Heart right ventricle (tissue), 16 donors: ENCODE measurements around the gene TMA16. TPM values are rescaled to one million over a fixed set of nuclear protein-coding genes. Genes with fewer than 3 reads are reported as not detected.

ENCODE experiments used
- ATAC-seq, 8 donors: fragments of 200-7000 bp; cut with Tn5 transposase; one replicate each; pipeline ENCODE4 v1.9.1; 2020; ENCODE audit warnings: mild to moderate bottlenecking in 8 of 8, moderate library complexity in 8 of 8, moderate number of reproducible peaks in 1 of 8
- DNase-seq, 2 donors: peaks; one replicate each; pipeline ENCODE4 v3.0.0-alpha.2; 2020
- H3K27ac ChIP-seq, 10 donors: fragments of 200-600 bp; sonication (generic) in 2 of 10; one replicate each; pipeline versions ENCODE4 v1.5.0 to v1.8.0; 2020 to 2022; ENCODE audit warnings: mild to moderate bottlenecking in 3 of 10
- H3K27me3 ChIP-seq, 7 donors: fragments of 200-600 bp; one replicate each; pipeline ENCODE4 v1.8.0; 2021 to 2022; ENCODE audit warnings: mild to moderate bottlenecking in 2 of 7
- H3K36me3 ChIP-seq, 9 donors: fragments of 200-600 bp; sonication (generic) in 1 of 9; one replicate each; pipeline versions ENCODE4 v1.5.0 to v1.8.0; 2020 to 2022; ENCODE audit warnings: mild to moderate bottlenecking in 2 of 9
- H3K4me1 ChIP-seq, 9 donors: fragments of 200-600 bp; sonication (generic) in 1 of 9; one replicate each; pipeline versions ENCODE4 v1.5.0 to v1.8.0; 2020 to 2022; ENCODE audit warnings: mild to moderate bottlenecking in 4 of 9
- H3K4me3 ChIP-seq, 10 donors: fragments of 200-600 bp; sonication (generic) in 2 of 10; one replicate each; pipeline versions ENCODE4 v1.5.0 to v1.8.0; 2020 to 2022; ENCODE audit warnings: mild to moderate bottlenecking in 7 of 10, moderate library complexity in 2 of 10
- H3K9me3 ChIP-seq, 11 donors: fragments of 200-600 bp in 10 of 11; sonication (generic) in 2 of 11; one replicate each; pipeline versions ENCODE4 v1.5.0 to v1.8.0; 2013 to 2022; ENCODE audit warnings: mild to moderate bottlenecking in 2 of 11, control low read depth in 1 of 11, moderate library complexity in 1 of 11
- WGBS, 2 donors: extraction: QIAGEN DNeasy Blood & Tissue Kit; methylation state at CpG; one replicate each; pipeline ENCODE4 v1.1.7; 2013; ENCODE audit warnings: inconsistent platforms in 1 of 2; 5-methylcytosine and 5-hydroxymethylcytosine counted together
- intact Hi-C, 10 donors: fragments of 100-400 bp; cut with DNase I; formaldehyde crosslinking; loops; one replicate each; pipeline versions ENCODE4 v1.11.1 to v1.14.2; 2022
- polyA plus RNA-seq, 2 donors: library from polyadenylated mRNA; stranded (reverse); fragments of 200-250 nt; gene quantifications; one replicate each; pipeline ENCODE4 v1.2.3, GENCODE V29; 2013
- total RNA-seq, 10 donors: library from RNA; stranded (reverse); fragmentation: NEBNext Ultra II Directional in 3 of 10; extraction: Animal tissue kit (Norgen Biotek cat#: 25700) in 3 of 10; gene quantifications; one replicate each; pipeline versions ENCODE4 v1.2.1 to v1.2.4, GENCODE V29; 2021 to 2023
- TF ChIP-seq, protein P1 (sequence below), 9 donors: fragments of 200-600 bp; sonication (generic) in 2 of 9; IDR thresholded peaks; one replicate each; pipeline versions ENCODE4 v1.5.0 to v1.8.0; 2021 to 2022; ENCODE audit warnings: antibody characterized with exemption in 9 of 9, mild to moderate bottlenecking in 5 of 9, moderate library complexity in 1 of 9
- donor health status: Arrhythmogenic right ventricular cardiomyopathy.
- donor health status: ischemic (EF 13 %, LVEDD 7.1; RV severe dilation, severe dysfunction).
- donor health status: healthy with polysubstance abuse.
- donor health status: DM: no; HTN: yes; CAD: no.
- donor health status: DM: no; HTN: no; CAD: no.
- donor health status: ischemic (EF 25% LVEDD 6.9; RV normal size, moderate dysfunction).
- donor health status: ischemic (EF 25% LVEDD 5.7; RV mildly dilated, moderate dysfunction).
- donor health status: healthy.
- donor health status: DM: yes; HTN: yes; CAD: no.
- donor health status: Ischemic cardiomyopathy.
- donor health status: ischemic (EF 35%, LVEDD 5.7; RV mildly dilated, moderate dysfunction).
- donor health status: nonischemic (EF 11% LVEDD 7.7; RV severe dilation, severe dysfunction).
- donor health status: DM: yes; HTN: yes; CAD: no.
- donor health status: PGD.
- donor health status: ischemic (EF 29% LVEDD 5.4; RV normal size, mild dysfunction).
- donor health status: nonischemic (EF 23%, LVEDD 6.1; RV moderate dilation, normal function).

TMA16 gene
- total and polyA plus RNA-seq, 12 donors = 6.5 to 15.3 (median 9.7) TPM

DNA sequence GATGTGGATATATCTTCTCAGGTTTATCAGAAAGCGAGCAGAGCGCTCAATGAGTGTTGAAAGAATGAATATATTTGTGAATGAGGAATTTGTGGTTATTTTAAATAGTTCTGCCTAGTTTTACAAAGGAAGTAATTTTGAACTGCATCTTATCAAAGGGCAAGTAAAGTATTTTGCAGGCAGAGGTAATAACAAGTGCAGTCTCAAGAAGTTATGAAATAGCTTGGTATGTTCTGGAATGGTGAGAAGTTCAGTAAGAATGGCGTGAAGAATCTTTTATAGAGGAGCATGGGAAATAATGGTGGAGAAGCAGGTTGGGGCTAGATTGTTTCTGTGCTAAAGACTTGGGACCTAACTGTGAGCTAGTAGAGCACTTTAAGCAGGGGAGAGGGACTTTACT is 10.9 kb downstream of the TMA16 start:
- intact Hi-C loops = no loop called here

DNA sequence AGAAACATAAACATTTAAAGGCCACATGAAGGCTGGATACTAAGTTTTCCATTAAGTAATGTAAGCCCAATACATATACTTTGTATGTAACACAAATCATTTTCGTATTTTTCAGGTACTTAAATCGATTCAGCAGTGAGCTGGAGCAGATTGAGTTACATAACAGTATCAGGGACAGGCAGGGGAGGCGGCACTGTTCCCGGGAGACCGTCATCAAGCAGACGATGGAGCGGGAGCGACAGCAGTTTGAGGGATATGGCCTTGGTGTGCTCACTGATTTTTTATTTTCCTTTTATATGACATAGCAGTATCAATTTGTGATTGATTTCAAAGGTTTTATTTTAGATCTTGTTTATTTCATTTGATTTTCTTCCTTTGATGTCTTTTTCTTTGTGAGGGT is 20.7 kb downstream of the TMA16 start:
- ATAC-seq (no peak), DNase-seq (no peak)
- Histone ChIP-seq H3K27me3 (no peaks in the 10 kb centered on the region), H3K4me1 (no peaks in the 10 kb centered on the region), H3K4me3 (no peak overlapping the region), H3K36me3 (peaks cover 0 to 94% (median 22%) of the 10 kb centered on the region in 9 donors), H3K27ac (no peak overlapping the region), H3K9me3 (no peaks in the 10 kb centered on the region)
- TF ChIP-seq, protein P1, sequence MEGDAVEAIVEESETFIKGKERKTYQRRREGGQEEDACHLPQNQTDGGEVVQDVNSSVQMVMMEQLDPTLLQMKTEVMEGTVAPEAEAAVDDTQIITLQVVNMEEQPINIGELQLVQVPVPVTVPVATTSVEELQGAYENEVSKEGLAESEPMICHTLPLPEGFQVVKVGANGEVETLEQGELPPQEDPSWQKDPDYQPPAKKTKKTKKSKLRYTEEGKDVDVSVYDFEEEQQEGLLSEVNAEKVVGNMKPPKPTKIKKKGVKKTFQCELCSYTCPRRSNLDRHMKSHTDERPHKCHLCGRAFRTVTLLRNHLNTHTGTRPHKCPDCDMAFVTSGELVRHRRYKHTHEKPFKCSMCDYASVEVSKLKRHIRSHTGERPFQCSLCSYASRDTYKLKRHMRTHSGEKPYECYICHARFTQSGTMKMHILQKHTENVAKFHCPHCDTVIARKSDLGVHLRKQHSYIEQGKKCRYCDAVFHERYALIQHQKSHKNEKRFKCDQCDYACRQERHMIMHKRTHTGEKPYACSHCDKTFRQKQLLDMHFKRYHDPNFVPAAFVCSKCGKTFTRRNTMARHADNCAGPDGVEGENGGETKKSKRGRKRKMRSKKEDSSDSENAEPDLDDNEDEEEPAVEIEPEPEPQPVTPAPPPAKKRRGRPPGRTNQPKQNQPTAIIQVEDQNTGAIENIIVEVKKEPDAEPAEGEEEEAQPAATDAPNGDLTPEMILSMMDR (IDR thresholded peaks at IDR 0.05) = no peak
- intact Hi-C loops = no loop called here
- 89 to 91% methylated on average over 8 of the region's 8 CpGs for WGBS, 2 donors

More for the DNA sequence above, 10.9 kb downstream of the TMA16 start:
- Histone ChIP-seq H3K4me3 (no peak overlapping the region), H3K27ac (no peak overlapping the region), H3K36me3 (peaks cover 0 to 36% (median 0%) of the 10 kb centered on the region in 9 donors), H3K4me1 (peaks cover 0 to 12% (median 0%) of the 10 kb centered on the region in 9 donors), H3K27me3 (no peaks in the 10 kb centered on the region), H3K9me3 (no peaks in the 10 kb centered on the region)
- no peak for DNase-seq
- WGBS, 2 donors = 91 to 93% methylated on average over 3 of the region's 3 CpGs
- ATAC-seq = no peak
- TF ChIP-seq, protein P1 (IDR thresholded peaks at IDR 0.05) = no peak

GRCh38 chr4:163523791-163524365 is 29.4 kb downstream of the TMA16 start:
- 68 to 76% methylated on average over 3 of the region's 3 CpGs for WGBS, 2 donors
- DNase-seq = no peak
- no peaks in the 10 kb centered on the region for H3K27me3 ChIP-seq
- TF ChIP-seq, protein P1 (IDR thresholded peaks at IDR 0.05) = no peak
- H3K4me3 ChIP-seq = no peak overlapping the region
- peaks cover 0 to 97% (median 10%) of the 10 kb centered on the region in 9 donors for H3K36me3 ChIP-seq
- intact Hi-C loops = no loop called here
- H3K4me1 ChIP-seq = no peaks in the 10 kb centered on the region
- no peak for ATAC-seq
- no peaks in the 10 kb centered on the region for H3K9me3 ChIP-seq
- H3K27ac ChIP-seq = no peak overlapping the region

GRCh38 chr4:163525982-163526381 is 31.5 kb downstream of the TMA16 start:
- intact Hi-C loops = no loop called here
- H3K36me3 ChIP-seq = peaks cover 0 to 97% (median 14%) of the 10 kb centered on the region in 9 donors
- no peaks in the 10 kb centered on the region for H3K4me1 ChIP-seq
- 94 to 96% methylated on average over 3 of the region's 3 CpGs for WGBS, 2 donors
- no peak overlapping the region for H3K27ac ChIP-seq
- TF ChIP-seq, protein P1 (IDR thresholded peaks at IDR 0.05) = no peak
- no peak for DNase-seq
- no peak for ATAC-seq
- no peaks in the 10 kb centered on the region for H3K27me3 ChIP-seq
- H3K4me3 ChIP-seq = no peak overlapping the region
- H3K9me3 ChIP-seq = no peaks in the 10 kb centered on the region
